ENCODE measurements around the gene HSD17B7.
"Not testable (repeated sequence)": the region's sequence is repeated elsewhere in the genome, so short reads cannot be mapped to it uniquely, and the experiment has no call there.

Gene HSD17B7

DNA sequence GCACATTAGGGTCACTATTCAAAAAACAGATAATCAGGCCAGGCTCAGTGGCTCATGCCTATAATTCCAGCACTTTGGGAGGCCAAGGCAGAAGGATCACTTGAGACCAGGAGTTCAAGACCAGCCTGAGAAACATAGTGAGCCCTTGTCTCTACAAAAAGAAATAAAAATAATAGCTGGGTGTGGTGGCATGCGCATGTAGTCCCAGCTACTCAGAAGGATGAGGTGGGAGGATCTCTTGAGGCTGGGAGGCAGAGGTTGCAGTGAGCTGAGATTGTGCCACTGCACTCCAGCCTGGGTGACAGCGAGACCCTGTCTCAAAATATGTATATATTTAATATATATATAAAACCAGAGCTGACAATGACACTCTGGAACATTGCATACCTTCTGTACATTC is 21.9 kb downstream of the HSD17B7 start:
- not testable (repeated sequence) for DNase-seq

DNA sequence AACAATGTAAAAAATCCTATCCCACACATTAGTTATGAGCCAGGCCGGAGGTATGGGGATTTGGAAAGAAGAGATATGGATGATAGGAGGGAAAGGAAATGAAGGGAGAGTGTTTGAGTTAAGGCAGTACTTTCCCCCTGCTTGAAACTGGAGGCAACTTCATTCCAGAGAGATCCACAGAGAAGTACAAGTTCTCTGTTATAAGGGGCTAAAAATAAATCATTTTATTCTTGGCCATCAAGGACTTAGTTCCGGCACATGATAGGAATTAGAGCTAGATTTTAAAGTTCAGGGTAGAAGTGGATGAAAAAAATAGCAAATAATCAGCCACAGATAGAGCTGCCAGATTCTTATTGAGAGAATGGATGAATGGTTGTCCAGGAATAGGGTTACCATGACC is 27.6 kb downstream of the HSD17B7 start:
- not testable (repeated sequence) for DNase-seq

DNA sequence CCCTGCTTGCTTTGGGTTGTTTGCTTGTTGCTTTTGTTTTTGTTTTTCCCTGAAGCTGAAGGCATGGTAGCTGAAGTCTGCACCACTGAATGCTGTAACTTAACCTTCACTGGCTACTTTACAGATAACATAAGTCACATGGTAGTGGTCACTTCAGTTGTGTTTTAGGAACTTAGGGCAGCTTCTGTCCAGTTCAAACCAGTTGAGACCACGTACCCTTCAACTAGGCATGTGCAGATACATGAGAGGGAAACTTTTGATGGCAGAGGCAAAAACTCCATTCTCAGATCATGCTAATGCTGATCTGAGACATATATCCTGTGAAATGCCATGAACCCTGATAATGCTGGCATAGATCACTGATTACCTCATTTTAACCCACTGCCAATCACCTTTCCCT is 28.2 kb downstream of the HSD17B7 start:
- DNase-seq, result not testable (repeated sequence)

DNA sequence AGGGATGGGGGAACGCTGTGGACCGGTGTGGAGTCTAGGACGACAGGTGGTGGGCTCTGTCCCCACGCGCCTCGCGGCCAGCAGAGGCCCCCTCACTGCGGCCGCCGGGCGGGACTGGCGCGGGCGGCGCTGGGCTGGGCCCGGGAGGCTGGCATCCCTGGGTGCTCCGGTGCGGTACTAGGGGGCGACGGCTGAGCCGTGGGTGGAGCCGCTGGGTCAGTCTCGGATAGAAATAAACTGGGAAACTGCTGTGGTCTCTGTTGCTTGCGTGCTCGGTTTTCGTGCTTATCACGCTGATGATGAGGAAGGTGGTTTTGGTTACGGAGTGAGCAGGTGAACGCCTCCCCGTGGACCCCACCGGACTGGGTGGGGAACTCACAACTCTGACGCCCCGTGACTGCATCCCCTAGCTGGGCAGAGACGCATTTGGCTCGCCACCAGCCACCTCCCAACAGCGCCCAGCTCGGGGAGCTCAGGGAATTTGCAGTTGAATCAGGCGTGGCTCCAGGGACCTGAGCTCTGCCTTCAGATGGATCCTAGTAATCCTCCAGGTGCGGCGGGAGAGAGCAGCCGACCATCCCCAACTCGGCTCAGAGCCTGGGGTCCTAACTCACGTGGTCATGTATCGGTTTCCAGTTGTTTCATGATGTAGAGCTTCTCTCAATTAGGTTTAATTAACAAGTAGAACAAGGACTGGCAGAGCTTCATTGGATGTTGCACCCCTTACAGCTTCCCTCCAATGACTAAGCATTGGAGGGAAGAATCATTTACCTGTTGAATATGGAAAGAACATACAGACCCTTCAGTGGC is 32.1 kb downstream of the HSD17B7 start:
- peak; percentile 20 for DNase-seq

GRCh38 chr1:162823231-162823630 is 32.7 kb downstream of the HSD17B7 start:
- no peak for DNase-seq

GRCh38 chr1:162823771-162824525 is 33.4 kb downstream of the HSD17B7 start:
- DNase-seq, result no peak

- DNase-seq, result no peak
Measured at GRCh38 chr1:162829268-162829667, 38.8 kb downstream of the HSD17B7 start.

DNA sequence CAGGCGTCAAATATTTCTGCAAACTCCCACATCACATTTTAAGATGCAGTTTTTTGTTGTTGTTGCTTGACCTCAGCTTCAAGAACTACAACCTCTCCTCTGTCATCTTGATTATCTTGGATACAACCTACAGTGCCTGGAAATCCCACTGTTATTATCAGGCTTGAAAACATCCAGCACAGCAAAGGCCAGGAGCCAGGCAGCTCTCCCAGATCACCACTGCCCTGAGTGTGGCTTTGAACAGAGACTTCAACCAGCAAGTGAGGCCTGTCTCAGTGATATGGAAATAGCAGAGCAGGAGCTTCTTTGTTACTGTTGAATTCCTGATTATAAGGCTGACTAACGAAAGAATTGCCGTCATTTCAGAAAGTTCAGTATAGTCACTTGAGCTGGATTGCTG is 42.0 kb downstream of the HSD17B7 start:
- DNase-seq, result no peak

- DNase-seq, result no peak
Measured at GRCh38 chr1:162835157-162835899, 44.8 kb downstream of the HSD17B7 start.

DNA sequence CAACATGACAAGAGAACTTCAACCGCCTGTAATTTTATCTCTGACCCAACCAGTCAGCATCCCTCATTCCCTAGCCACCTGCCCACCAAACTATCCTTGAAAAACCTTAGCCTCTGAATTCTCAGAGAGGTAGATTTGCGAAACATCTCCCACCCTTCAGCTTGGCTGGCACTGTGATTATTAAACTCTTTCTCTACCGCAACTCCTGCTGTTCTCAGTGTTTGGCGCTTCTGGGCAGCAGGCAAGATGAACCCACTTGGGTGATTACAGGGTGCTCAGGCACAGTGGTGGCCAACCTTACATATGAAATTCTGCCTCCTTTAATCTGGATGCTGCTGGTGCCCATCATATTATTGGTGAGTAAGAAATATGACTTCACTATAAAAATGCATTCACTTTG is 48.4 kb downstream of the HSD17B7 start:
- DNase-seq, result no peak

DNA sequence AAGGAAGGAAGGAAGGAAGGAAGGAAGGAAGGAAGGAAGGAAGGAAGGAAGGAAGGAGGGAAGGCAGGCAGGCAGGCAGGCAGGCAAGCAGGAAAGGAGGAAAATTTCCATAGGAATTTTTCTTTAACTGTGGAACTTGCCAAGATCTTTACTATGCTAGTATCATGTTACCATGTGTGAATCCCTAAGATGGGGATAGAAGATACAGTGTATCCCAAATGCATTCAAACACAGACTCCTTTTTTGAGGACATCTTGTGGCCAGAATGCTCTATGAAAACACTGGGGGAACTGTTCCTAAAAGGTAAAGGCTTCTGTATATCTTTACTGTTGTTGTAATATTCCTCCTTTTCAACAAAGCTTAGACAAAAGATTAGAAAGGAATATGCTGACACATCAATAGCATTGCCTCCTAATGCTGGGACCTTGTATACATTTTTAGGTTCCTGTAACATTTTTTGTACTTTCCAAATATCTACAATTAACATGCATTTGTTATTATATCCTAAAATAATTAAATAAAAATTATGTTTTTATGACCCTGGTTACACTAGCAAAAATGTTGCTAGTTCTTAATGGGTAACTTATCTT is 49.8 kb downstream of the HSD17B7 start:
- no peak for DNase-seq

DNA sequence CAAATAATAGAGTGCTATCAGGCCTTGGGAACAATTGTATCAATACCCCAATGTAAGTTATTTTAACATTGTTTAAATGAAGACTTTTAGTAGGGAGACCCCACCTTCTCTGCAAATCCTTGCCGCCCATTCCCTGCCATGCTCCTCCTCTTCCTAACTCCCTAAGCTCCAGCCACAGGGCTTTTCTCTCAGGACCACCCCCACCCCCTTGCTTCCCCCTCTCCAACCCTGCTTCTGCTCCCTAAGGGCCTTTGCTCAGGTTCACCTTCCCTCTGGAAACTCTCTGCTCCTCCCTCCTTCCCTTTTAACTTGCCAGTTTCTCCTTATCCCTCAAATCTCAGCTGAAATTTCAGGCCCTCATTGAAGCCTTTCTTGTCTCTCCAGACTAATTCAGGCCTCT is 53.7 kb downstream of the HSD17B7 start:
- no peak for DNase-seq

DNA sequence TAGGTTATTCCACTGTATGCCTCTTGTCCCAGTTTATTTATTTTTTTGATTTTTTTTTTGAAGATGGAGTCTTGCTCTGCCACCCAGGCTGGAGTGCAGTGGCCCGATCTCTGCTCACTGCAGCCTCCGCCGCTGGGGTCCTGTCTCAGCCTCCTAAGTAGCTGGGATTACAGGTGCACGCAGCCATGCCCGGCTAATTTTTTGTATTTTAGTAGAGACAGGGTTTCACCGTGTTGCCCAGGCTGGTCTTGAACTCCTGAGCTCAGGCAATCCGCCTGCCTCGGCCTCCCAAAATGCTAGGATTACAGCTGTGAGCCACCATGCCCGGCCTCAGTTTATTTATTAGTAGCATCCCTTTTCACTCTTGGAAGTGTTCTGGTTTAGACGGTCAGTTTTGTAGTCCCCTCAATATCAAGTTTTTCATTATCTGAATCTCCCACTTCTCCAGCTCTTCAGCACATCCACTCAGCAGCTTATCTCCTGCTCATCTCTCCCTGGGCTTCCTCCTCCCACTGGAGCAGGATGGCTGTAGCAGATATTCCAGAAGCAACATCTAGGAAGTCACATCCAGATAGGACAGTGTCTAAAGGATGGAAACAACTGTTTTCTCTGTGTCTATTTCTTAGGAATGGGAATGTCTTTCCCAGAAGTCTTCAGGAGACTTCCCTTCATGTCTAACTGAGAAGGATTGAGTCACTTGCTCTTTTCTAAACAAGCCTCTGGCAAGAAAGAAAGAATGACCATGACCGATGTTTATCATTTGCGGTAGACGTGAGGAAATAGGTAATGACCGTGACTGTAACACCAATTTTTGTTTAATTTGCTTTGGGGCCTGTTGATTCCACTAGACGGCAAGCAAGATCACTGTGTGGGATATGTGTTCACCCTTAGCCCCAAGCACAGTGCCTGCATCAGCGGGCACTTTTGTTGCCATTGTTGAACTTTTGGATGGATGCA is 56.0 kb downstream of the HSD17B7 start:
- DNase-seq, result no peak

GRCh38 chr1:162847839-162848453 is 57.4 kb downstream of the HSD17B7 start:
- DNase-seq, result peak; percentile 77

- no peak for DNase-seq
Measured at GRCh38 chr1:162849711-162850110, 59.2 kb downstream of the HSD17B7 start.

- no peak for DNase-seq
Measured at GRCh38 chr1:162851341-162851740, 60.8 kb downstream of the HSD17B7 start.

GRCh38 chr1:162854245-162854882 is 63.9 kb downstream of the HSD17B7 start:
- DNase-seq, result peak; percentile 27

DNA sequence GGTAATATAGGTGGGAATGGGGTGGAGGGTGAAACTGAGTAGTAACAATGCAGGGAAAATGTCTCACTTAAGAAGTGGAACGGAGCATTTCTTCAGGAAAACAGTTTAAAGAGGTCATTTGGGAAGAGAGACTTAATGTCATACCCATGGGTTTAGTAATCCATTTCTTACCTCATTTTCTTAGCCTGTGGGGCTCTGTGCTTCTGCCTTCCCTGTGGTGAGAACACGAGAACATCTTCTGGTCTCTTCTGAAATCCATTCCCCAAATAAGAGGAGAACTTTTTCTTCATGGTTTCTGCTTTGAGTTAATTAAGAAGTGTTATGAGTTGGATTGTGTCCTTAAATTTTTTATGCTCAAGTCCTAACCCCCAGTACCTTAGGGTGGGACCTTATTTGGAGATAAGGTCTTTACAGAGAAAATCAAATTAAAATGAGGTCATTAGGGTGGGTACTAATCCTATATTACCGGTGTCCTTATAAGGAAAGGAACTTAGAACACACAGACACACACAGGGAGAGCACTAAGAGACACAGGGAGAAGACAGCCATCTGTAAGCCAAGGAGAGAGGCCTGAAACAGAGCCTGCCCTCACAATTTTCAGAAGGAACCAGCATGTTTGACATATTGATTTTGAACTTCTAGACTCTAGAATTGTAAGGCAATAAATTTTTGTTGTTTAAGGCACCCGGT is 65.1 kb downstream of the HSD17B7 start:
- DNase-seq, result no peak

DNA sequence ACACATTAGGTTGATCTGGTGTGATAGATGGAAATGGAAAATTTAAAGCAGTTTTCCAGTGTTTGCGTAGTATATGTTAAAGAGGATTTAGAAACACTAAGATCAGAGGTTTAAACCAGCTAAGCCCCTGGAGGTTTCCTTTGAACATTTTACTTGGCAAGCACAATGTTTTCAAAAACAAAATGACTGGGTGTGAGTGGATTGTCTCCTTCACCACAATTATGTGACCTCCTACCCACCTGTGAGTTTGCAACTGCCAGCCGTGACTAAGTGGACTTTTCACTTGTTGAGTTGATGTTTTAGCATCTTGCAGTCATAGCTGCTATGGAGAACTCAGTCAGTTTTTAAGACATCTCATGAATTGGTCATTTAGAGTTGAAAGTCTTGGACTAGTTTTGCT is 65.8 kb downstream of the HSD17B7 start:
- DNase-seq, result no peak

DNA sequence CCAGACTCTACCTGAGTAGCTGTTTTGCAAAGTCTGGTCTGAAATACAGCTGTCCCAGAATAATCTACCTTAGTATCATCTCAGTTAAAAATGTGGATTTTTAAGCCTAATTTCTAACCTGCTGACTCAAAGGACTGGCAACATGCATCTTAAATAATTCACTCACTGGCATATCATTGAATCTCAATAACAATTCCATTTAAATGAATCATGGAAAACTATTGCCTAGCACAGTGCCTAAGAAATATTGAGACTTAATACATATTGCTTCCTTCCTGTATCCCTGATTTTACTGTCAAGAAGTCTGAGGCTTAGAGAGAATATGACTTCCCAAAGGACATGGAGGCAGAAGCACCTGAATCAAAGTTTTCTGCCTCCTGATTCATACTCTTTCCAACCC is 67.3 kb downstream of the HSD17B7 start:
- DNase-seq, result no peak
